GM23248 (cell line): ENCODE results near the gene CPNE7.

Experiments
- EZH2 ChIP-seq: fragments of 200-600 bp; sonication (generic); IDR thresholded peaks from 2 replicates; pipeline ENCODE4 v1.6.1; 2018; ENCODE audit warnings: antibody characterized with exemption, mild to moderate bottlenecking; ENCODE audit not compliant: insufficient read depth, poor library complexity, severe bottlenecking
- EZH2phosphoT487 ChIP-seq: fragments of 200-600 bp; sonication (generic); IDR thresholded peaks from 2 replicates; pipeline ENCODE4 v1.6.1; 2018; ENCODE audit warnings: antibody characterized with exemption, moderate library complexity, mild to moderate bottlenecking, low read depth; ENCODE audit not compliant: insufficient read depth

- TF ChIP-seq EZH2 (no peak), EZH2phosphoT487 (no peak)
These were observed 18.3 kb downstream of the CPNE7 start for GRCh38 chr16:89593841-89594240.
